ENCODE data around the gene XPO4. TPM values are rescaled to one million over a fixed set of nuclear protein-coding genes. Genes with fewer than 3 reads are reported as not detected.
"Not testable (repeated sequence)": the region's sequence is repeated elsewhere in the genome, so short reads cannot be mapped to it uniquely, and the experiment has no call there.

XPO4 gene
- 10 to 100 TPM; 21.7 to 30.5 TPM for total RNA-seq
- polyA plus RNA-seq (ENCODE audit: insufficient read length in 2 of 2) = 10 to 100 TPM; 11.7 to 13.8 TPM
- long read RNA-seq, donor 1, partial matches to known transcripts = 0 of 1 reads
- long read RNA-seq, donor 1, other reads (novel, unspliced or antisense) = 0 of 1 reads
- long read RNA-seq, donor 2 = 0 reads
- long read RNA-seq, donor 3 = 0 reads
- long read RNA-seq, donor 4, partial matches to known transcripts = 8 of 8 reads
- long read RNA-seq, donor 4, other reads (novel, unspliced or antisense) = 0 of 8 reads

GRCh38 chr13:20902438-20903163 is at the start of gene XPO4:
XPO4 (minus strand) TSS chr13:20902746; CDS start chr13:20902738, 8 bp downstream.
- Histone ChIP-seq H3K36me3 (ENCODE audit: control insufficient read depth, insufficient read depth, low read length) (peaks cover 3% of the 10 kb centered on the region), H3K27ac (ENCODE audit: low read depth, low read length) (peak within 1 kb of the TSS; percentile 93), H3K4me3 (ENCODE audit: low read depth, low read length) (peak within 1 kb of the TSS; percentile 97), H3K4me1 (ENCODE audit: control insufficient read depth, insufficient read depth, low read length) (peaks cover 14% of the 10 kb centered on the region), H3K27me3 (ENCODE audit: control insufficient read depth, insufficient read depth, low read length) (no peaks in the 10 kb centered on the region), H3K9me3 (ENCODE audit: control insufficient read depth, insufficient read depth, low read length) (no peaks in the 10 kb centered on the region)
- DNase-seq (ENCODE audit: low read depth in 4 of 6, low spot score in 6 of 6) = peak; percentile 61 to 95 (median 77)
- WGBS (ENCODE audit: insufficient coverage) = under 1% methylated on average over 77 of the region's 81 CpGs

DNA sequence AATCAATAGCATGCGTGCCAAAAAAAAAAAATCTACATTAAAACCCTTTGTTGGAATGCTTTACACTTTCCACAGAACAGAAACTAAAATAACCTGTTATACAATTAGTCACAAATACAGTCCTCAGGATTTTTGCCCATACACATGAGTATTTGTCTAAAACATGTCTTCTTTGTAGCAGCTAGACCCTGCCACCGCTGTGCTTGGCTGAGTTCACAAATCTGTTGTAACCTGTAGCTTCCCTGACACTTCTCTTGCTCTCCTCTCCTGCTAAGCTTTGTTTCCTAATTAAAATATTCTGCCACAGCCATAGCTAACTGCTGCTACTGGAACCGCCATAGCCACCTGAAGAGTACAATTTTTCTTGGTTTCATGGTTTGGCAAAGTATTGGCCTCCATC is 45.5 kb upstream of the XPO4 start:
- H3K27ac ChIP-seq (ENCODE audit: low read depth, low read length); H3K27me3 ChIP-seq (ENCODE audit: control insufficient read depth, insufficient read depth, low read length); H3K4me1 ChIP-seq (ENCODE audit: control insufficient read depth, insufficient read depth, low read length); H3K4me3 ChIP-seq (ENCODE audit: low read depth, low read length); H3K36me3 ChIP-seq (ENCODE audit: control insufficient read depth, insufficient read depth, low read length); H3K9me3 ChIP-seq (ENCODE audit: control insufficient read depth, insufficient read depth, low read length); DNase-seq (ENCODE audit: low read depth in 4 of 6, low spot score in 6 of 6): not testable (repeated sequence)
- 85% methylated on average over 2 of the region's 3 CpGs for WGBS (ENCODE audit: insufficient coverage)

- Histone ChIP-seq H3K4me1 (ENCODE audit: control insufficient read depth, insufficient read depth, low read length) (peaks cover 5% of the 10 kb centered on the region), H3K27me3 (ENCODE audit: control insufficient read depth, insufficient read depth, low read length) (peaks cover 9% of the 10 kb centered on the region), H3K36me3 (ENCODE audit: control insufficient read depth, insufficient read depth, low read length) (no peaks in the 10 kb centered on the region), H3K4me3 (ENCODE audit: low read depth, low read length) (peak overlapping the region; percentile 11), H3K27ac (ENCODE audit: low read depth, low read length) (no peak overlapping the region), H3K9me3 (ENCODE audit: control insufficient read depth, insufficient read depth, low read length) (no peaks in the 10 kb centered on the region)
- DNase-seq (ENCODE audit: low read depth in 4 of 6, low spot score in 6 of 6) = peak in 2 of 6 donors; percentile 14 to 22
- 2% methylated on average over 24 of the region's 29 CpGs for WGBS (ENCODE audit: insufficient coverage)
These were observed 43.4 kb upstream of the XPO4 start for GRCh38 chr13:20945952-20946383.

DNA sequence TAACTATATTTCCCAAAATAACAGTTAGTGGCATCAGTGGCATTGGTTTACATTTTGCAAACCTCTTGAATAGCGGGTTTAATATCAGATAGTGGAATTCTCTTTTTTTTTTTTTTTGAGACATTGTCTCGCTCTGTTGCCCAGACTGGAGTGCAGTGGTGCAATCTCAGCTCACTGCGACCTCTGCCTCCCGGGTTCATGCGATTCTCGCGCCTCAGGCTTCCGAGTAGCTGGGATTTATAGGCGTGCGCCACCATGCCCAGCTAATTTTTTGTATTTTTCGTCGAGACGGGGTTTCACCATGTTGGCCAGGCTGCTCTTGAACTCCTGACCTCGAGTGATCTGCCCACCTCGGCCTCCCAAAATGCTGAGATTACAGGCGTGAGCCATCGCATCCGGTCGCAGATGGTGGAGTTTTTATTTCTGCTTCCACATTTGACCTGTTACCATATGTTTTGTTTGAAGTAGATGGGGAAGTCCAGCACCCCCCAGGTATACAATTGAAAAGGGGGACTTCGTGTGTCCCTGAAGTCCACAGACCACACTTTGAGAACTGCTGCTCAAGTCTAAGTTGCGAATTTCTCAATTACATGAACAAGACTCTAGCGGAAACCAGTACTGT is 40.5 kb upstream of the XPO4 start:
- Histone ChIP-seq H3K27ac (ENCODE audit: low read depth, low read length) (no peak overlapping the region), H3K4me1 (ENCODE audit: control insufficient read depth, insufficient read depth, low read length) (peaks cover 5% of the 10 kb centered on the region), H3K36me3 (ENCODE audit: control insufficient read depth, insufficient read depth, low read length) (no peaks in the 10 kb centered on the region), H3K27me3 (ENCODE audit: control insufficient read depth, insufficient read depth, low read length) (peaks cover 9% of the 10 kb centered on the region), H3K4me3 (ENCODE audit: low read depth, low read length) (no peak overlapping the region), H3K9me3 (ENCODE audit: control insufficient read depth, insufficient read depth, low read length) (no peaks in the 10 kb centered on the region)
- no peak for DNase-seq (ENCODE audit: low read depth in 4 of 6, low spot score in 6 of 6)
- WGBS (ENCODE audit: insufficient coverage) = 82% methylated on average over 15 of the region's 22 CpGs

DNA sequence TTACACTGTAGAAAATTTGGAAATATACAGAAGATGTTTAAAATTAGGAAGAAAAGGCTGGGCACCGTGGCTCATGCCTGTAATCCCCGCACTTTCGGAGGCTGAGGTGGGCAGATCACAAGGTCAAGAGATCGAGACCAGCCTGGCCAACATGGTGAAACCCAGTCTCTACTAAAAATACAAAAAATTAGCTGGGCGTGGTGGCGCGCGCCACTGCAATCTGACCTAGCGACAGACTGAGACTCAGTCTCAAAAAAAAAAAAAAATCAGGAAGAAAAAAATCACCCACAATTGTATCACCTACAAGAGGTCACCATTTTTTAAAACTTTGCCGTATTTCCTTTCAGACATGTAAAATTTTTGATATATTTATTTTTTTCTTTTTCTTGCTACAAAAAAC is 38.0 kb upstream of the XPO4 start:
- H3K4me1 ChIP-seq (ENCODE audit: control insufficient read depth, insufficient read depth, low read length); H3K36me3 ChIP-seq (ENCODE audit: control insufficient read depth, insufficient read depth, low read length); DNase-seq (ENCODE audit: low read depth in 4 of 6, low spot score in 6 of 6); H3K27ac ChIP-seq (ENCODE audit: low read depth, low read length); H3K9me3 ChIP-seq (ENCODE audit: control insufficient read depth, insufficient read depth, low read length); H3K27me3 ChIP-seq (ENCODE audit: control insufficient read depth, insufficient read depth, low read length); H3K4me3 ChIP-seq (ENCODE audit: low read depth, low read length): not testable (repeated sequence)
- WGBS (ENCODE audit: insufficient coverage) = no CpG with 5 or more reads among the region's 10 CpGs

GRCh38 chr13:20940083-20940482 is 37.5 kb upstream of the XPO4 start:
- no CpG with 5 or more reads among the region's 3 CpGs for WGBS (ENCODE audit: insufficient coverage)
- Histone ChIP-seq H3K27ac (ENCODE audit: low read depth, low read length) (no peak overlapping the region), H3K9me3 (ENCODE audit: control insufficient read depth, insufficient read depth, low read length) (no peaks in the 10 kb centered on the region), H3K36me3 (ENCODE audit: control insufficient read depth, insufficient read depth, low read length) (no peaks in the 10 kb centered on the region), H3K4me3 (ENCODE audit: low read depth, low read length) (no peak overlapping the region), H3K4me1 (ENCODE audit: control insufficient read depth, insufficient read depth, low read length) (no peaks in the 10 kb centered on the region), H3K27me3 (ENCODE audit: control insufficient read depth, insufficient read depth, low read length) (no peaks in the 10 kb centered on the region)
- DNase-seq (ENCODE audit: low read depth in 4 of 6, low spot score in 6 of 6) = no peak

GRCh38 chr13:20939662-20940061 is 37.1 kb upstream of the XPO4 start:
- no peaks in the 10 kb centered on the region for H3K36me3 ChIP-seq (ENCODE audit: control insufficient read depth, insufficient read depth, low read length)
- H3K27ac ChIP-seq (ENCODE audit: low read depth, low read length) = no peak overlapping the region
- H3K9me3 ChIP-seq (ENCODE audit: control insufficient read depth, insufficient read depth, low read length) = no peaks in the 10 kb centered on the region
- DNase-seq (ENCODE audit: low read depth in 4 of 6, low spot score in 6 of 6) = no peak
- 51% methylated on average over 4 of the region's 4 CpGs for WGBS (ENCODE audit: insufficient coverage)
- no peaks in the 10 kb centered on the region for H3K27me3 ChIP-seq (ENCODE audit: control insufficient read depth, insufficient read depth, low read length)
- H3K4me1 ChIP-seq (ENCODE audit: control insufficient read depth, insufficient read depth, low read length) = no peaks in the 10 kb centered on the region
- H3K4me3 ChIP-seq (ENCODE audit: low read depth, low read length) = no peak overlapping the region

DNA sequence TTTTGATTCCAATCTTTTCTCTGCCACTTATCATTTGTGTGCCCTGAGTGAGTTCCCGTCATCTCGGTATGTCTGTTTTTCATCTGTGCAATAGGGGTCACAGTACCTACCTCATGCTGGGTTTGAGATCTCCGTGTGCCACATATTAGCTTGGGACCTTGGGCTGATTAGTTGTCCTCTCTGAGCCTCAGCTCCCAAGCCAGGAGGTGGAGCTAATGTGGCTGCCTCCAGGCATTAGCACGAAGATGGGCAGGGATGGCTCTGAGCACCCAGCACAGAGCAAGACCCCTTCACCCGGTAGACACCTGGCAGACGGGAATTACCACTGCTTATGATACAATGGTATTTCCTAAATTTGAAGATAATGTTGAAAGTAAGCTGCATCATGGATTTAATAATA is 35.8 kb upstream of the XPO4 start:
- DNase-seq (ENCODE audit: low read depth in 4 of 6, low spot score in 6 of 6) = no peak
- Histone ChIP-seq H3K4me3 (ENCODE audit: low read depth, low read length) (no peak overlapping the region), H3K9me3 (ENCODE audit: control insufficient read depth, insufficient read depth, low read length) (no peaks in the 10 kb centered on the region), H3K36me3 (ENCODE audit: control insufficient read depth, insufficient read depth, low read length) (no peaks in the 10 kb centered on the region), H3K27ac (ENCODE audit: low read depth, low read length) (no peak overlapping the region), H3K27me3 (ENCODE audit: control insufficient read depth, insufficient read depth, low read length) (no peaks in the 10 kb centered on the region), H3K4me1 (ENCODE audit: control insufficient read depth, insufficient read depth, low read length) (no peaks in the 10 kb centered on the region)
- 77% methylated on average over 4 of the region's 6 CpGs for WGBS (ENCODE audit: insufficient coverage)

DNA sequence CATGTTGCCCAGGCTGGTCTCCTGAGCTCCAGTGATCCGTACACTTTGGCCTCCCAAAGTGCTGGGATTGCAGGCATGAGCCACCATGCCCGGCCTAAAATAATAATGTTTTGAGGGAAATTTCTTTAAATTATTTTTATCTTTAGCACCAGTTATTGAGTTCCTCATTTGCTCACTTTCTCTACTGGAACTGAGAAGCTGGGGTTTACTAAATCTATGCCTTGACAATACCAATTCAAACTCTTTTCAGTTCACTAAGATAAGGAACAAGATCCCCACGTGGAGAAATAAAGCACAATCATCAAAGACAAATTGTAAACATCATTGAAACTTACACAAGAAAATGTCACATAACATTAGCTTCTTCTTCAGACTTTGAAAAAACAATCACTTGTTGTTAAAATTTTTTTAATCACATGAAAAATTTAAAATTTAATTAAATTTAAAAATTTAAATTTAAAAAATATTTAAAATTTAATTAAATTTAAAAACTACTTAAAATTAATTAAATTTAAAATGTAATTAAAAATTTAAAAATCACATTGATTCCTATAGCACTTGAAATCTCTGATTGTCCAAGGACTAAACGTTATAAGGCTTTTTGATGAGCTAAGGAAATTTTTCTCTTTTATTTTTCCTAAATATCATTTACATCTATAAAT is 25.2 kb upstream of the XPO4 start:
- Histone ChIP-seq H3K27ac (ENCODE audit: low read depth, low read length) (no peak overlapping the region), H3K27me3 (ENCODE audit: control insufficient read depth, insufficient read depth, low read length) (no peaks in the 10 kb centered on the region), H3K4me3 (ENCODE audit: low read depth, low read length) (no peak overlapping the region), H3K9me3 (ENCODE audit: control insufficient read depth, insufficient read depth, low read length) (no peaks in the 10 kb centered on the region), H3K4me1 (ENCODE audit: control insufficient read depth, insufficient read depth, low read length) (no peaks in the 10 kb centered on the region), H3K36me3 (ENCODE audit: control insufficient read depth, insufficient read depth, low read length) (no peaks in the 10 kb centered on the region)
- no CpG with 5 or more reads among the region's 4 CpGs for WGBS (ENCODE audit: insufficient coverage)
- no peak for DNase-seq (ENCODE audit: low read depth in 4 of 6, low spot score in 6 of 6)

Data from spinal cord (tissue), 10 donors.